K562 (cell line): ENCODE measurements around the gene SMAP2. TPM values are rescaled to one million over a fixed set of nuclear protein-coding genes. Genes with fewer than 3 reads are reported as not detected.

Source experiments
- ADNP ChIP-seq: fragments of 200-800 bp; sonication (Bioruptor generic); IDR thresholded peaks from 2 replicates; pipeline ENCODE4 v1.6.1; 2016; ENCODE audit warnings: missing genetic modification characterization, missing compliant biosample characterization
- CBFB ChIP-seq: sonication (generic); formaldehyde crosslinking; IDR thresholded peaks from 2 replicates; pipeline ENCODE4 v1.4.0; 2020; ENCODE audit warnings: mild to moderate bottlenecking, missing genetic modification reagents
- FOXJ3 ChIP-seq: sonication (generic); formaldehyde crosslinking; IDR thresholded peaks from 2 replicates; pipeline ENCODE4 v1.4.0; 2020; ENCODE audit warnings: mild to moderate bottlenecking, missing genetic modification reagents
- ILK ChIP-seq: fragments of 450-650 bp; IDR thresholded peaks from 2 replicates; pipeline ENCODE4 v1.6.1; 2016; ENCODE audit warnings: missing genetic modification characterization, low read depth, mild to moderate bottlenecking, missing compliant biosample characterization, moderate library complexity, borderline replicate concordance
- KLF16 ChIP-seq: IDR thresholded peaks from 2 replicates; pipeline ENCODE4 v1.6.1; 2016; ENCODE audit warnings: antibody characterized with exemption
- MAFF ChIP-seq: IDR thresholded peaks from 2 replicates; pipeline ENCODE4 v1.6.1; 2012; ENCODE audit warnings: low read length, improper control_type of control experiment
- MECOM ChIP-seq: fragments of 250-450 bp; sonication (Bioruptor Pico); IDR thresholded peaks from 2 replicates; pipeline ENCODE4 v1.8.0; 2022; ENCODE audit warnings: inconsistent platforms
- MYNN ChIP-seq, 2 experiments: sonication (generic); formaldehyde crosslinking in 1 of 2; IDR thresholded peaks; 2 replicates each; pipeline versions ENCODE4 v1.5.0 to v1.6.1; 2016 to 2020; ENCODE audit warnings: antibody characterized with exemption in 1 of 2, missing genetic modification reagents in 1 of 2
- NFATC3 ChIP-seq: fragments of 450-650 bp; IDR thresholded peaks from 2 replicates; pipeline ENCODE4 v1.6.1; 2017; ENCODE audit warnings: mild to moderate bottlenecking
- PCBP1 ChIP-seq: fragments of 200-400 bp; formaldehyde crosslinking; IDR thresholded peaks from 2 replicates; pipeline ENCODE4 v1.6.1; 2018; ENCODE audit warnings: mild to moderate bottlenecking, low read depth, low read length; ENCODE audit not compliant: poor library complexity, severe bottlenecking
- PHB2 ChIP-seq: fragments of 450-650 bp; IDR thresholded peaks from 2 replicates; pipeline ENCODE4 v1.6.1; 2017; ENCODE audit warnings: low read depth
- POLR3A ChIP-seq: IDR thresholded peaks from 2 replicates; pipeline ENCODE4 v1.6.1; 2011; ENCODE audit warnings: borderline replicate concordance, mild to moderate bottlenecking, moderate library complexity; ENCODE audit not compliant: insufficient read length, insufficient read depth; ENCODE audit errors: extremely low read depth
- PRPF4 ChIP-seq: fragments of 200-400 bp; formaldehyde crosslinking; IDR thresholded peaks from one replicate; pipeline ENCODE4 v1.6.1; 2017; ENCODE audit warnings: low read length, low read depth, mild to moderate bottlenecking; ENCODE audit not compliant: insufficient read depth, poor library complexity, severe bottlenecking
- RBM15 ChIP-seq: fragments of 200-400 bp; formaldehyde crosslinking; IDR thresholded peaks from 2 replicates; pipeline ENCODE4 v1.6.1; 2018; ENCODE audit warnings: mild to moderate bottlenecking, low read length, moderate library complexity; ENCODE audit not compliant: insufficient read depth
- SOX6 ChIP-seq: fragments of 450-650 bp; IDR thresholded peaks from 2 replicates; pipeline ENCODE4 v1.6.1; 2014; ENCODE audit warnings: mild to moderate bottlenecking
- SP1 ChIP-seq: sonication (generic); formaldehyde crosslinking; IDR thresholded peaks from 2 replicates; pipeline ENCODE4 v1.8.1; 2022; ENCODE audit warnings: mild to moderate bottlenecking, missing genetic modification reagents
- U2AF1 ChIP-seq: fragments of 200-400 bp; formaldehyde crosslinking; optimal IDR thresholded peaks from 2 replicates; pipeline ENCODE3; 2017; ENCODE audit warnings: mild to moderate bottlenecking, low read depth, low read length, moderate library complexity
- polyA plus RNA-seq, 8 experiments: library from polyadenylated mRNA; depleted of rRNA in 4 of 8; stranded (reverse) in 5 of 8; unstranded in 3 of 8; fragments of >200 nt; fragmentation: Nextera tagmentation in 2 of 8; fragmentation: Illumina TruSeq in 1 of 8; extraction: Ambion mirVana in 2 of 8; extraction: Trizol in 1 of 8; gene quantifications; 2 replicates each; pipeline versions ENCODE4 v1.2.1 to v1.2.3, GENCODE V29; 2011 to 2014; ENCODE audit warnings: inconsistent platforms in 1 of 8, missing spikeins in 1 of 8
- total RNA-seq, 7 experiments: library from RNA; depleted of rRNA in 6 of 7; stranded (reverse); fragments of >200 nt in 6 of 7; fragmentation: Illumina TruSeq in 2 of 7; extraction: Trizol in 2 of 7; gene quantifications; 2 replicates each; pipeline versions ENCODE4 v1.2.1 to v1.2.3, GENCODE V29; 2011 to 2021; ENCODE audit warnings: low replicate concordance in 1 of 7
- TF ChIP-seq, protein P1 (sequence below): fragments of 250-450 bp; sonication (Bioruptor Pico); IDR thresholded peaks from 2 replicates; pipeline ENCODE4 v1.6.1; 2021; ENCODE audit warnings: mild to moderate bottlenecking
- TF ChIP-seq, protein P2 (sequence below): sonication (generic); IDR thresholded peaks from 2 replicates; pipeline ENCODE4 v1.6.1; 2016
- TF ChIP-seq, protein P3 (sequence below): sonication (generic); formaldehyde crosslinking; IDR thresholded peaks from 2 replicates; pipeline ENCODE4 v1.5.0; 2020; ENCODE audit warnings: missing genetic modification reagents
- TF ChIP-seq, protein P4 (sequence below), 2 experiments: fragments of 250-450 bp in 1 of 2; fragments of 450-650 bp in 1 of 2; sonication (Bioruptor Pico) in 1 of 2; IDR thresholded peaks; 2 replicates each; pipeline versions ENCODE4 v1.6.1 to v1.8.0; 2016 to 2021; ENCODE audit warnings: mild to moderate bottlenecking in 2 of 2, moderate library complexity in 2 of 2, missing compliant biosample characterization in 1 of 2, missing genetic modification characterization in 1 of 2

Gene SMAP2
- total and polyA plus RNA-seq, 9 of the 15 experiments (the other 6 are each of a cell fraction or from before 2014, with no cell fraction given): 38.7 to 212 (median 94.1) TPM

DNA sequence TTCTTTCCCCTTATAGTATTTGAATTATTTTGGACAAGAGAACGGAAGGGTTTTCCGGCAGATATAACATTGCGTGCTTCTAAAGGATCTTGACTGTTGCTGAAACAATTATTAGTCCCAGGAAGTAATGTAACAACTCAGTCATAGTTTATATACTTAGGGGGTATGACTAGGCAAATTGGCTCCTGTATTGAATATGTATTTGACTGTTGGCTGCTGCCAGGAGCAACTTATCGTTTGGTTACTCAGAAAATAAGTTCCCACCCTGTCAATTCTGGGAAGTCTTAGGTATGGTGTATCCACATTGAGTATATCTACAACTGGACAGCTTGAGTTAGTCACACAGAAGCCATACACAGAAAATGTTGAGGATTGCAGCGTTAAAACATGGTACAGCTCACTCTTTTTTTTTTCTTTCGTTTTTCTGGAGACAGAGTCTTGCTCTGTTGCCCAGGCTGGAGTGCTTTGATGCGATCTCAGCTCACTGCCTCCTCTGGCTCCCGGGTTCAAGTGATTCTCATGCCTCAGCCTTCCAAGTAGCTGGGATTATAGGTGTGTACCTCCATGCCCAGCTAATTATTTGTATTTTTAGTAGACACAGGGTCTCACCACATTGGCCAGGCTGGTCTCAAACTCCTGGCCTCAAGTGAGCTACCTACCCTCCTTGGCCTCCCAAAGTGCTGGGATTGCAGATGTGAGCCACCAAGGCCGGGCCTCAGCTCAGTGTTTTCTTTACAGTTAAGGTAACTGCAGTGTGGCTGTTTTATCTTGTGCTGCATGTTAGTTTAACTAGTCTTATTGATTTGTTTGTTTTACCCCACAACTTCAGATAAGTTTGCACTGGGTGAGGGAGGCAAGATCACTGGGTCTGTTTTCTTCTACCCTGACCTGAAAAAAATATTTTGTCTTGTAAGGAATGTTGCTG, 10.2 kb downstream of the SMAP2 start (continued):
- TF ChIP-seq SP1 (CRISPR knock-in tag): peak; percentile 36; the same call in 1 of the 2 replicates
- TF ChIP-seq CBFB (CRISPR knock-in tag): no peak
- TF ChIP-seq, protein P1, sequence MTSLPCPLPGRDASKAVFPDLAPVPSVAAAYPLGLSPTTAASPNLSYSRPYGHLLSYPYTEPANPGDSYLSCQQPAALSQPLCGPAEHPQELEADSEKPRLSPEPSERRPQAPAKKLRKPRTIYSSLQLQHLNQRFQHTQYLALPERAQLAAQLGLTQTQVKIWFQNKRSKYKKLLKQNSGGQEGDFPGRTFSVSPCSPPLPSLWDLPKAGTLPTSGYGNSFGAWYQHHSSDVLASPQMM (CRISPR knock-in tag): no peak
- peak; percentile 71; the same call in 1 of the 2 replicates for TF ChIP-seq MECOM
- TF ChIP-seq, protein P2, sequence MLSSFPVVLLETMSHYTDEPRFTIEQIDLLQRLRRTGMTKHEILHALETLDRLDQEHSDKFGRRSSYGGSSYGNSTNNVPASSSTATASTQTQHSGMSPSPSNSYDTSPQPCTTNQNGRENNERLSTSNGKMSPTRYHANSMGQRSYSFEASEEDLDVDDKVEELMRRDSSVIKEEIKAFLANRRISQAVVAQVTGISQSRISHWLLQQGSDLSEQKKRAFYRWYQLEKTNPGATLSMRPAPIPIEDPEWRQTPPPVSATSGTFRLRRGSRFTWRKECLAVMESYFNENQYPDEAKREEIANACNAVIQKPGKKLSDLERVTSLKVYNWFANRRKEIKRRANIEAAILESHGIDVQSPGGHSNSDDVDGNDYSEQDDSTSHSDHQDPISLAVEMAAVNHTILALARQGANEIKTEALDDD: peak; percentile 99
- TF ChIP-seq PRPF4: no peak
- no peak for TF ChIP-seq FOXJ3 (CRISPR knock-in tag)
- no peak for TF ChIP-seq POLR3A
- TF ChIP-seq SOX6: peak; percentile 48; the same call in 1 of the 2 replicates
- TF ChIP-seq, protein P3, sequence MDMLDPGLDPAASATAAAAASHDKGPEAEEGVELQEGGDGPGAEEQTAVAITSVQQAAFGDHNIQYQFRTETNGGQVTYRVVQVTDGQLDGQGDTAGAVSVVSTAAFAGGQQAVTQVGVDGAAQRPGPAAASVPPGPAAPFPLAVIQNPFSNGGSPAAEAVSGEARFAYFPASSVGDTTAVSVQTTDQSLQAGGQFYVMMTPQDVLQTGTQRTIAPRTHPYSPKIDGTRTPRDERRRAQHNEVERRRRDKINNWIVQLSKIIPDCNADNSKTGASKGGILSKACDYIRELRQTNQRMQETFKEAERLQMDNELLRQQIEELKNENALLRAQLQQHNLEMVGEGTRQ: no peak
- TF ChIP-seq PCBP1: no peak
- no peak for TF ChIP-seq RBM15
- TF ChIP-seq MAFF: peak; percentile 92
- TF ChIP-seq, protein P4, sequence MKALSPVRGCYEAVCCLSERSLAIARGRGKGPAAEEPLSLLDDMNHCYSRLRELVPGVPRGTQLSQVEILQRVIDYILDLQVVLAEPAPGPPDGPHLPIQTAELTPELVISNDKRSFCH (CRISPR knock-in tag; IDR thresholded peaks at IDR 0.05): no peak
- TF ChIP-seq, protein P4 (tag; IDR thresholded peaks at IDR 0.05): no peak; the same call in 1 of the 2 replicates
- no peak for TF ChIP-seq PHB2
- no peak for TF ChIP-seq ILK (tag)
- no peak for TF ChIP-seq ADNP (tag)
- TF ChIP-seq MYNN (IDR thresholded peaks at IDR 0.05): no peak
- no peak for TF ChIP-seq MYNN (CRISPR knock-in tag; IDR thresholded peaks at IDR 0.05)
- no peak for TF ChIP-seq U2AF1
- no peak for TF ChIP-seq KLF16
- no peak for TF ChIP-seq NFATC3
